ENCODE measurements around the gene TAL1. TPM values are rescaled to one million over a fixed set of nuclear protein-coding genes. Genes with fewer than 3 reads are reported as not detected.

Gene TAL1
- total and polyA plus RNA-seq, 2 of the 13 experiments (the other 11 are each of a cell fraction or from before 2014, with no cell fraction given) = 0.05 TPM; not detected in 1

DNA sequence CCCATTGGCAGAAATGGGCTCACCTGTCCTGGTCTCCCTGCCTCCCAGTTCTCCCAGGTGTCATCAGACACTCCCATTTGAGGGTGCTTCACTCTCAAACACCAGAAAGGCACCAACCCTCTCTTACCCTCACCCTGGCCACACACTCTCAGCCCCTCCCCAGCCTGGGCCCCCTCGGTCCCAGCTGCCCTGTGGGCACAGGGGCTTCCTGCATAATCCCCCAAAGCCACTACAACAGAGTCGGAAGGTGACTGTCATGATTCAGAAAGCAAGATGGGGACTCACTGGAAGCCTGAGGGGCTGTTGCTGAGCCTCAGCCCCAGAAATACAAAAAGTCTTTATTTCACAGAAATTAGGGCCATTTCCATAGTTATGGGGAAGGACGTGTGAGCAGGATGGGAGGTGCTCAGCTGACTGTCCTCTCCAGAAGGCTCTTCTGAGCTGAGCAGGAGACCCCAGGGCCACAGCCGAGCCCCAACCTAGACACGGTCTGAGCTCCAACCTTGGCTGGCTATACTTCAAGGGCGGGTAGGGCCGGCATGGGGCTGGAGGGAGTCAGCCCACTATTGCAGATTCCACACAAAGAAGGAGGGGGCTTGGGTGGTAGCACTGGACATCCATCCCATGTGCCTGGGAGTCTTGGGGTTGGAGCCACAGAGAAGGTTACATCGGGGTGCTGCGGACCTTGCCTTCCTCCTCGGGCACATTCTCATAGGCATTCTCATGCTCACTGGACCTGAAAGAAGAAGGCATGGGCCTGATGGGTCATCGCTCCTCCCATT lies 48.5 kb downstream of the TAL1 start (continued):
- no peak for TF ChIP-seq RFXANK (CRISPR knock-in tag; IDR thresholded peaks at IDR 0.05)

DNA sequence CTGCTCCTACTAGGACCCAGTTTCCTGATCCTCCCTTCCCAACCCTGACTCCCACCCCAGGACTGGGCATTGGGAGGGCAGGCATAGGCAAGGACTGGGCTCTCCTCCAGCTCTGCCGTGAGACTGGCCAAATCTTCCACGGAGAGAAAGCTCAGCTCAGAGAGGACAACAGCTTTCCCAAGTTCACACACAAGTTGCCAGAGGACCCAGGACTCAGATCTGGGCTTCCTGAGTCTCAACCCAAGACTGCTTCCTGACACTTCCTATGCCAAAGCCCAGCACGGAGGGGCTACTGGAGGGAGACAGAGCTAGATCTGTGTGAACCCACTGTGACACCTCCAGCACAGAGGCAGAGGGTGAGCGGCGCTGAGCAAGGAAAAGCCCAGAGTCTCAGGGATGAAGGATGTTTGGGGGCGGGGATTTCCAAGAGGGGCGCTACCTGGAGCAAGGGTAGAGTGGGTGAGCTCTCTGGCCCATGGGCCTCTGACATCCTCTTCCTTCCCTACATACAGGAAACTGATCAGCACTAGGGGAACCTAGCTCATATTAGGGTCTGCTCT lies 49.3 kb downstream of the TAL1 start:
- Histone ChIP-seq H3K4me2 (ENCODE audit: low read depth, low read length) (peak overlapping the region; percentile 99; the same call in 1 of the 2 replicates), H3K4me1 (ENCODE audit: insufficient read depth, low read length) (peaks cover 85% of the 10 kb centered on the region), H3K79me2 (ENCODE audit: insufficient read depth, low read length) (no peaks in the 10 kb centered on the region), H3K27me3 (ENCODE audit: control insufficient read depth in 1 of 2, insufficient read depth in 2 of 2, low read length in 2 of 2) (no peaks in the 10 kb centered on the region; a peak in 1 of 5 replicates), H3K36me3 (replicated peaks in 1 of 2; ENCODE audit: control insufficient read depth in 1 of 2, insufficient read depth in 2 of 2, low read length in 2 of 2) (no peaks in the 10 kb centered on the region), H3K27ac (ENCODE audit: extremely low read length, insufficient read depth, low read length) (no peak overlapping the region), H3K4me3 (replicated peaks in 1 of 3; ENCODE audit: insufficient read depth in 1 of 3, low read depth in 2 of 3, low read length in 3 of 3) (peak overlapping the region in 1 of 3 experiments; percentile 18; a peak in 1 of 6 replicates), H3K9ac (ENCODE audit: insufficient read depth, low read depth, low read length) (peak overlapping the region; percentile 5; the same call in 1 of the 2 replicates), H2AFZ (ENCODE audit: low read length) (no peak overlapping the region), H3K9me3 (ENCODE audit: low read length) (no peaks in the 10 kb centered on the region), H4K20me1 (ENCODE audit: insufficient read depth, low read length) (no peaks in the 10 kb centered on the region)
- TF ChIP-seq CEBPG (CRISPR knock-in tag; IDR thresholded peaks at IDR 0.05) (no peak), ZNF468 (CRISPR knock-in tag; IDR thresholded peaks at IDR 0.05) (0 out of 2 replicates have a peak, but pooled peaks have one; percentile 37), DR1 (CRISPR knock-in tag; IDR thresholded peaks at IDR 0.05) (no peak), NFKB2 (CRISPR knock-in tag; IDR thresholded peaks at IDR 0.05; ENCODE audit: borderline replicate concordance) (0 out of 2 replicates have a peak, but pooled peaks have one; percentile 18), BRD4 (CRISPR knock-in tag; IDR thresholded peaks at IDR 0.05) (no peak)
- ATAC-seq (no peak), FAIRE-seq (no peak), DNase-seq (ENCODE audit: low spot score) (no peak)
- intact Hi-C loops (cut with micrococcal nuclease; ENCODE audit: unreplicated experiment) = no loop called here
- POLR2A ChIA-PET = interaction anchor here (7.5 kb wide), 1 partner anchor 8 kb away, joined by 168 read pairs; the partner anchor contains the start of gene PDZK1IP1
- no TSS peak for BruUV-seq (replicated peaks)
- 39% methylated on average over 6 of the region's 7 CpGs for WGBS (ENCODE audit: low lambda C conversion rate)
- in situ Hi-C loops (cut with HindIII; ENCODE audit: extremely low pct_ligation_motif_present, low pct_unique_long_range_greater_than_20kb) = loop anchor here (25.0 kb wide), 1 partner anchor 530 kb away; no protein-coding TSS in a partner anchor
- CTCF ChIA-PET (ENCODE audit: low intra/inter-chr PET ratio, low total read pairs) = no interaction called here
